ENCODE results near the gene FBXO47. TPM values are rescaled to one million over a fixed set of nuclear protein-coding genes. Genes with fewer than 3 reads are reported as not detected.

FBXO47 gene
- total and polyA plus RNA-seq, 2 donors (not counting 3 experiments of a cell fraction or from before 2014, with no cell fraction given): not detected

GRCh38 chr17:38961413-38961812 lies 5.8 kb downstream of the FBXO47 start:
- H3K36me3 ChIP-seq (ENCODE audit: control insufficient read depth in 2 of 2, extremely low read depth in 1 of 2, insufficient read depth in 2 of 2, low read length in 2 of 2): no peaks in the 10 kb centered on the region
- intact Hi-C loops (cut with micrococcal nuclease) (no loop called here), dilution Hi-C loops (cut with MboI; ENCODE audit: extremely low pct_ligation_motif_present, low sequenced_read_pairs) (no loop called here)
- no peak overlapping the region for H3K9ac ChIP-seq (replicated peaks; ENCODE audit: extremely low read depth, insufficient read depth, low read length)
- no peak for TF ChIP-seq MYC (IDR thresholded peaks at IDR 0.05; ENCODE audit: low read depth, low read length)
- TF ChIP-seq JUN (IDR thresholded peaks at IDR 0.05; ENCODE audit: borderline replicate concordance, insufficient read depth, insufficient read length, low read depth): peak; percentile 13
- no peak for TF ChIP-seq POLR2AphosphoS5 (IDR thresholded peaks at IDR 0.05; ENCODE audit: insufficient read depth, low read depth, low read length)
- peak; percentile 63 for TF ChIP-seq GATA2 (IDR thresholded peaks at IDR 0.05; ENCODE audit: insufficient read depth, insufficient read length, low read depth, low read length)
- TF ChIP-seq CTCF (IDR thresholded peaks at IDR 0.05; ENCODE audit: extremely low read depth in 1 of 2, insufficient read depth in 1 of 2, low read depth in 1 of 2, low read length in 2 of 2): no peak
- TF ChIP-seq FOS (IDR thresholded peaks at IDR 0.05; ENCODE audit: borderline replicate concordance, insufficient read depth, low read length): no peak
- TF ChIP-seq, protein P1, sequence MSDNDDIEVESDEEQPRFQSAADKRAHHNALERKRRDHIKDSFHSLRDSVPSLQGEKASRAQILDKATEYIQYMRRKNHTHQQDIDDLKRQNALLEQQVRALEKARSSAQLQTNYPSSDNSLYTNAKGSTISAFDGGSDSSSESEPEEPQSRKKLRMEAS (IDR thresholded peaks at IDR 0.05; ENCODE audit: insufficient read depth, insufficient read length): no peak
- no peak for TF ChIP-seq EZH2 (IDR thresholded peaks at IDR 0.05; ENCODE audit: borderline replicate concordance, low read depth, low read length, severe bottlenecking)
- TF ChIP-seq POLR2A (IDR thresholded peaks at IDR 0.05; ENCODE audit: low read depth, low read length): no peak
- H4K20me1 ChIP-seq (replicated peaks; ENCODE audit: control insufficient read depth, extremely low read depth, insufficient read depth, low read length): no peaks in the 10 kb centered on the region
- H3K27me3 ChIP-seq (ENCODE audit: control insufficient read depth in 2 of 2, insufficient read depth in 2 of 2, low read length in 2 of 2): no peaks in the 10 kb centered on the region
- ChIA-PET CTCF (interaction anchor here (1.0 kb wide), 1 partner anchor 22 kb away, joined by 5 read pairs; no protein-coding TSS in a partner anchor), POLR2A (no interaction called here)
- no peaks in the 10 kb centered on the region for H3K79me2 ChIP-seq (ENCODE audit: control insufficient read depth, insufficient read depth, low read length)
- H2AFZ ChIP-seq (ENCODE audit: low read depth, low read length): no peak overlapping the region
- H3K9me1 ChIP-seq (replicated peaks; ENCODE audit: control insufficient read depth, extremely low read depth, insufficient read depth, low read length): no peaks in the 10 kb centered on the region
- no peaks in the 10 kb centered on the region for H3K9me3 ChIP-seq (replicated peaks; ENCODE audit: control insufficient read depth, insufficient read depth, low read length)
- H3K4me3 ChIP-seq (replicated peaks in 1 of 3; ENCODE audit: insufficient read depth in 1 of 3, low read depth in 1 of 3, low read length in 3 of 3): no peak overlapping the region
- no TSS peak for BruUV-seq (replicated peaks)
- DNase-seq (ENCODE audit: low read depth, low spot score) (no peak), FAIRE-seq (no peak)
- peaks cover 20% of the 10 kb centered on the region for H3K4me1 ChIP-seq (ENCODE audit: control insufficient read depth, extremely low read depth, insufficient read depth, low read length)
- peak overlapping the region; percentile 50 for H3K4me2 ChIP-seq (ENCODE audit: insufficient read depth, low read length)
- no peak overlapping the region for H3K27ac ChIP-seq (ENCODE audit: insufficient read depth, low read depth, low read length)

Measured in endothelial cell of umbilical vein (primary cell).